Osteoblast (primary cell): ENCODE results near the gene FIGNL2. TPM values are rescaled to one million over a fixed set of nuclear protein-coding genes. Genes with fewer than 3 reads are reported as not detected.

Experiments used
- DNase-seq: peaks from one replicate; pipeline ENCODE4 v3.0.0; 2011; ENCODE audit warnings: low spot score, mixed read lengths; ENCODE audit not compliant: insufficient read length; ENCODE audit errors: missing footprints
- H2AFZ ChIP-seq: 2 replicates; pipeline ENCODE4 v1.6.0; 2011; ENCODE audit warnings: mild to moderate bottlenecking, low read length
- H3K27ac ChIP-seq: 2 replicates; pipeline ENCODE4 v1.5.1; 2011; ENCODE audit warnings: mild to moderate bottlenecking, low read depth, low read length, moderate library complexity
- H3K27me3 ChIP-seq: 2 replicates; pipeline ENCODE4 v1.6.0; 2012; ENCODE audit warnings: mild to moderate bottlenecking, control low read depth, inconsistent platforms, low read length, moderate library complexity; ENCODE audit not compliant: insufficient read depth
- H3K36me3 ChIP-seq: 2 replicates; pipeline ENCODE4 v1.5.1; 2011; ENCODE audit warnings: mild to moderate bottlenecking, low read length, control low read depth, moderate library complexity; ENCODE audit not compliant: insufficient read depth
- H3K4me1 ChIP-seq: 2 replicates; pipeline ENCODE4 v1.5.1; 2011; ENCODE audit warnings: mild to moderate bottlenecking, low read length, control low read depth, moderate library complexity; ENCODE audit not compliant: insufficient read depth
- H3K4me2 ChIP-seq: 2 replicates; pipeline ENCODE4 v1.6.0; 2011; ENCODE audit warnings: mild to moderate bottlenecking, low read length; ENCODE audit not compliant: insufficient read depth
- H3K4me3 ChIP-seq: fragments of 200-600 bp; sonication (generic); 3 replicates; pipeline ENCODE4 v1.5.1; 2012; ENCODE audit warnings: mild to moderate bottlenecking, low read length, inconsistent platforms; ENCODE audit not compliant: insufficient read depth
- H3K79me2 ChIP-seq: 2 replicates; pipeline ENCODE4 v1.6.0; 2012; ENCODE audit warnings: mild to moderate bottlenecking, low read length, control low read depth, inconsistent platforms; ENCODE audit not compliant: insufficient read depth
- H3K9me3 ChIP-seq: 2 replicates; pipeline ENCODE4 v1.5.1; 2011; ENCODE audit warnings: low read depth, low read length, control low read depth
- H4K20me1 ChIP-seq: 2 replicates; pipeline ENCODE4 v1.6.0; 2012; ENCODE audit warnings: mild to moderate bottlenecking, low read length, control low read depth; ENCODE audit not compliant: insufficient read depth
- CTCF ChIP-seq: IDR thresholded peaks from 2 replicates; pipeline ENCODE4 v1.5.1; 2011; ENCODE audit warnings: mild to moderate bottlenecking, low read depth, low read length, moderate library complexity; ENCODE audit errors: extremely low read depth
- total RNA-seq: library from RNA; depleted of rRNA; stranded (reverse); fragments of >200 nt; gene quantifications from 2 replicates; pipeline ENCODE4 v1.2.3, GENCODE V29; 2012

FIGNL2 gene
- total RNA-seq, 1 donor: 0.36 TPM

GRCh38 chr12:51817027-51817953, 31.2 kb downstream of the FIGNL2 start:
- DNase-seq: peak; percentile 72
- no peaks in the 10 kb centered on the region for H4K20me1 ChIP-seq
- H3K79me2 ChIP-seq: no peaks in the 10 kb centered on the region
- no peak overlapping the region for H2AFZ ChIP-seq
- H3K9me3 ChIP-seq: no peaks in the 10 kb centered on the region
- peak overlapping the region; percentile 39 for H3K4me2 ChIP-seq
- H3K27ac ChIP-seq: no peak overlapping the region
- peaks cover 37% of the 10 kb centered on the region for H3K4me1 ChIP-seq
- H3K4me3 ChIP-seq: no peak overlapping the region
- no peaks in the 10 kb centered on the region for H3K36me3 ChIP-seq
- no peak for TF ChIP-seq CTCF
- no peaks in the 10 kb centered on the region for H3K27me3 ChIP-seq

GRCh38 chr12:51815571-51815970, 32.9 kb downstream of the FIGNL2 start:
- Histone ChIP-seq H2AFZ (no peak overlapping the region), H3K4me2 (no peak overlapping the region), H3K4me1 (peaks cover 37% of the 10 kb centered on the region), H3K27me3 (no peaks in the 10 kb centered on the region), H3K9me3 (no peaks in the 10 kb centered on the region), H3K4me3 (no peak overlapping the region), H3K36me3 (no peaks in the 10 kb centered on the region), H3K27ac (no peak overlapping the region), H3K79me2 (no peaks in the 10 kb centered on the region), H4K20me1 (no peaks in the 10 kb centered on the region)
- DNase-seq: peak; percentile 80
- no peak for TF ChIP-seq CTCF

GRCh38 chr12:51814311-51815088, 34.0 kb downstream of the FIGNL2 start:
- peak overlapping the region; percentile 85 for H3K4me2 ChIP-seq
- H3K79me2 ChIP-seq: no peaks in the 10 kb centered on the region
- H3K27me3 ChIP-seq: no peaks in the 10 kb centered on the region
- peak; percentile 99 for DNase-seq
- no peaks in the 10 kb centered on the region for H4K20me1 ChIP-seq
- no peaks in the 10 kb centered on the region for H3K36me3 ChIP-seq
- H2AFZ ChIP-seq: peak overlapping the region; percentile 65
- H3K4me1 ChIP-seq: peaks cover 33% of the 10 kb centered on the region
- H3K9me3 ChIP-seq: no peaks in the 10 kb centered on the region
- H3K4me3 ChIP-seq: peak overlapping the region; percentile 74
- peak overlapping the region; percentile 58 for H3K27ac ChIP-seq
- peak; percentile 52 for TF ChIP-seq CTCF

GRCh38 chr12:51813931-51814310, 34.6 kb downstream of the FIGNL2 start:
- H3K4me1 ChIP-seq: peaks cover 27% of the 10 kb centered on the region
- no peak for DNase-seq
- no peaks in the 10 kb centered on the region for H3K36me3 ChIP-seq
- no peak overlapping the region for H3K27ac ChIP-seq
- H3K4me3 ChIP-seq: peak overlapping the region; percentile 74
- H2AFZ ChIP-seq: no peak overlapping the region
- TF ChIP-seq CTCF: no peak
- H4K20me1 ChIP-seq: no peaks in the 10 kb centered on the region
- H3K9me3 ChIP-seq: no peaks in the 10 kb centered on the region
- H3K79me2 ChIP-seq: no peaks in the 10 kb centered on the region
- H3K4me2 ChIP-seq: peak overlapping the region; percentile 85
- no peaks in the 10 kb centered on the region for H3K27me3 ChIP-seq
